ENCODE measurements around the gene ITGA2B.
"Not testable (repeated sequence)": the region's sequence is repeated elsewhere in the genome, so short reads cannot be mapped to it uniquely, and the experiment has no call there.

Gene ITGA2B

DNA sequence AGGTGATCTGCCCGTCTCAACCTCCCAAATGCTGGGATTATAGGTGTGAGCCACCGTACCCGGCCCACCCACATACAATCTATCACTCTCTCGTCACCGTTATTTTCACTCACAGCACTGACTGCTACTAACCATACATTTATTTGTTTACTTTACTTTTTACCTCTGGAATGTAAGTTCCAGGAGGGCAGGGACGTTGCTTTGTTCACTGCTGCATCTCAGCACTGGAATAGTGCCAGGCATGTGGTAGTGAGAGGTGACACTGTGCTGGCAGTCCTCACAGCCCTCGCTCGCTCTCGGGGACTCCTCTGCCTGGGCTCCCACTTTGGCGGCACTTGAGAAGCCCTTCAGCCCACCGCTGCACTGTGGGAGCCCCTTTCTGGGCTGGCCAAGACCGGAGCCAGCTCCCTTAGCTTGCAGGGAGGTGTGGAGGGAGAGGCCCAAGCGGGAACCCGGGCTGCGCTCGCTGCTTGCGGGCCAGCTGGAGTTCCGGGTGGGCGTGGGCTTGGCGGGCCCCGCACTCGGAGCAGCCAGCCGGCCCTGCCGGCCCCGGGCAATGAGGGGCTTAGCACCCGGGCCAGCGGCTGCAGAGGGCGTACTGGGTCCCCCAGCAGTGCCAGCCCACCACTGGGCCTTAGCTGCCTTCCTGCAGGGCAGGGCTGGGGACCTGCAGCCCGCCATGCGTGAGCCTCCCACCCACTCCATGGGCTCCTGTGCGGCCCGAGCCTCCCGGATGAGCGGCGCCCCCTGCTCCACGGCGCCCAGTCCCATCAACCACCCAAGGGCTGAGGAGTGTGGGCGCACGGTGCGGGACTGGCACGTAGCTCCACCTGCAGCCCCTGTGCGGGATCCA is 20.8 kb downstream of the ITGA2B start:
- DNase-seq = not testable (repeated sequence)

DNA sequence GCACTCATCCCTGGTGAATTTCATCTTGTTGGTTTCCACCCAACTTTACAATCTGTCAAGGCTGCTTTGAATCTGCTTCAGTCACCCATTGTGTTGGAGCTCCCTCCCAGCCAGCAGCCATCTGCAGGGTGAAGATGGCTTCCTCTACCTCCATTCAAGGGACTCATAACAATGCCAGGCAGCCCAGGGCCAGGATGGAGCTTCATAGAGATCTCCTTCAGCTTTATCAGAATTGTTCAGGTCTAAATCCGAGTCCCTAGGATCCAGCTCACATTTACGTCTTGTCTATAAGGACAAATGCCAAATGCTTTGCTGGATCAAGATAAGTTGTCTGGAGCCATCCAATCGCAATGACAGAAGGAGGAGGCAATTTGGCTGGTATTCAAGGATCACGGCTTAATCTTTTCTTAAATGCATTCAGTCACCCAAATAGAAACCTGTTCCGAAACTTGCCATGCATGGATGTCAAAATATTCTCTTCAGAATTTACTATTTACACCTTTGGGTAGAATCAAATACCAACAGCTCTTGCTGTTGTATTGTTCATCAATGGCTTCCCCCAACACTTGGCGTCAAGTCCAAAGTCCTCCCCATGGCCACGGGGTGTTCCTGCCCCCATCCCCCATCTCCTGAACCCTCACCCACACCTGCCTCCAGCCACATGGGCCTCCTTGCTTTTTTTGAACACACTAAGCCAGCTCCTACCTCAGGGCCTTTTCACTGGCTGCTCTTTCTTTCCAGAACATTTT is 22.0 kb downstream of the ITGA2B start:
- DNase-seq = no peak

DNA sequence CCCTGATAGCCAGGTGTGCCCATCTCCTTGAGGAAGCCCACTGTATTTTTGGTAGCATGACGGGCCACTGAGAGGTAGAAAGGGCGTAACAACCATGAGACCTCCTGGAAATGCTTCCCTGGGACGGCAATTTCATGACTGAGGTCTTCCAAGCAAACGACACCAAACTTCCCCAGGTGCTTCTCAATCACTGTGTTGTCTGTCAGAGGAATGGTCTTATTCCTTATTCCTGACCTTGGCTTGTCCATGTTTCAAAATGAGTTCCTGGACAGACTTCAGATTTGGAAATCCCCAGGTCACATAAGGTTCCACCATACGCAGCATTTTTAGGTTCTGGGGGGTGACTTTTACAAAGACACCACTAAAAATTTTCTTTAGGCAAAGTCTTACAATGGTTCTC is 24.4 kb downstream of the ITGA2B start:
- not testable (repeated sequence) for DNase-seq

- peak; percentile 80 for DNase-seq
Measured at GRCh38 chr17:44363613-44364159, 25.8 kb downstream of the ITGA2B start, which contains the start of gene FAM171A2. Gene FAM171A2, minus strand, starts transcription at chr17:44363853. Its CDS starts 139 bp downstream, at chr17:44363714.

DNA sequence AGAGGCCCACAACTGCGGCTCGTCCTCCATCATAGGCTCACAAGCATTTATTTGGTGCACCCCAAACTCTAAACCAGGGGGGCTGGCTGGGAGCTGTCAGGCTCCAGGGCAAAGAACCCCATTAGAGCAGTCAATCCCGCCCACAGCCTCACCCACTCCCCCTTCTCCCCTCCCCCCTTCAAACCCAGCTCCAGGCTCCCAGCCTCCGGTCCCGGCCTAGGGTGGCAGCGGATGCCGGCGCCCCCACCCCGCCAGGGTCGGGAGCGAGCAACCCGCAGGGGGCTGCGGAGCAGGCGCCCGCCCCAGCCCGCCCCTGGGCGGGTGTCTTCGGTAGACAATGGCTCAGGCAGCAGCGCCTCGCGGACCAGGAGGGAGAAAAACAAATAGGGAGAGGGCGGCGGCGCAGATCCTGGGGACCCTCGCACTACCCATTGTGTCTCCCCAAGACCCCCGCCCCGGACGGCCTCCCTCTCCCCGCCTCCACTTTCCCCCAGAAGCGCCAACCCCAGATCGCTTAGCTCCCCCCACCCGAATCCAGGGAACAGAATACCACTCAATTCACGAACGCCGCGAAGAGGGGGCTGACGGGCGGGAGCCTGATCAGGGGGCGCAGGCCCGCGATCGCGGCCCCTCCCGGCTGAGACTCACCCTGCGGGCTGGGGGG is 26.4 kb downstream of the ITGA2B start:
- peak; percentile 40 for DNase-seq

GRCh38 chr17:44362459-44362948 is 26.9 kb downstream of the ITGA2B start:
- no peak for DNase-seq

DNA sequence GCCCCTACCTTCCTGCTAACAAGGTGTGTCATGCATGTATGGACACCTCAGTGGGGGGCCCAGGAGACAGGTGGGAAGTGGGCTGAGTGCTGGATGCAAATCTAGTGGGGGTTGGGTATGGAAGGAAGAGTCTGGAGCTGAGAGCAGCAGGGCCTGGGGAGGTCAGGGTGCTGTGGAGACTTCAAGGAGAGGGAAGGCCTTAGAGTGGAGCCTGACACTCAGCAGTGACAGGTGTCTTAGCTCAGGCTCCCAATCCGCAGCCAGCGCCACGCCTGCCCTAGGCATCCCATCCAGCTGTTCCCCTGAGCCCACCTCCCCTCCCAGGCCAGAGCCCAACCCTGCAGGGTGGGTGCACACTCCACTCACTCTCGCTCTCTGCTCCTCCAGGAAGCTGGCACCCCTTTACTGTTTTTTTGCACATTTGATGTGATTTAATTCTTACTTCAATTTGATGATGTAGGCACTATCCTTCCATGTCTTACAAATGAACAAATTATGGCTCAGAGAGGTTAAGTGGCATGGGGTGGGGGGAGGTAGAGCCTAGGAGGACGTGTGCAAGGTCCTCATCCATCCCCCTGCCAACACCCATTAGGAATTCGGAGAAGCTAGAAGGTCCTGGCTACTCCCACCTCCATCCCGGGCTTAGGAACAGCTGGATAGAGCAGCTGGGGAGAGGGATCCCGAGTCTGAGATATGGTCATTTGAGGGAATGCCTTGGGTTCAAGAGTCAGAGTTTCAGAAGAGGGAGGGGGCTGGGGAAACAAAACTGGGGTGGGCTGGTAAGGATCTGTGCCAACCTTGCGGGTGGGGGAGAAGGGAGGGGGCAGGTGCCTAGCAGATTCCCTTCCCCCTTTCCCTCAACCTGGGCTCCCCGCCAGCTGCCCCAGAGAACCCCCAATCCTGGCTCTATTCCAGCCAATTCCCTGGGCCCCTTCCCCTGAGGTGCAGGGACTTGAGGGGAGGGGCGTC is 27.9 kb downstream of the ITGA2B start:
- DNase-seq = no peak

DNA sequence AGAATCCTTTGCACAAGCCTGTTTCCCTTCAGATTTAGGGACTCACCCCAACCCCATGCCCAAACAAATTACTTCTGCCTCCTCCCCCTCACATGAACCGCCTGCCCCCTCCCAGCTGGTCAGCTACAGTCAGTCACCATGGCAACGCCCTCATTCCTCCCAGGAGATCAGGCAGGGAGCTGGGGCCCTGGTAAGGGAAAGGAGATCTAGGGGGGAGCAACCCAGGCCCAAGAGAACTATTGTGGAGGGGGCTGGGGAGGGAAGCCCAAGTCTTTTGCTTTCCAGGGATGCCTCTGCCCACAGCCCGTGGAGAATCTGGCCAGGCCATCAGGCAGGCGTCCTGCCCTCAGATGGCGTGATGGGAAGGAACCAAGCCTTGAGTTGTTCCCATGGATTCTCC is 28.6 kb downstream of the ITGA2B start:
- DNase-seq = no peak

DNA sequence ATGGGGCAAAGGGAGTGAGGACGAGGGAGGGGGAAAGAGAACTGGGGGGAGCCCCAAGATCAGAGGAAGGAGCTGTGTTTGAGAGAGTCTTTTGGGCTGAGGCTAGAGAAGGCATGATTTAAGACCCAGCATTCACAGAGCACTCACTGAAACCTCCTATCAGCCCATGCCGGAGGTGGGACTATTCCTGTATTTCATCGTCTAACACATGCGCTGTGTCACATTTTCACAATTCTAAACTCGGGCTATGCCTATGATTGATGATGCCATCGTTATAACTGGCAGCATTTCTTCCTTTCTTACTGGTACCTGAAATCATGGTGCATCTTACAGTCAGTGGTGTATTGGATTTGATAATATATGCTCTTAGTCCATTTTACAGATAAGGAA is 29.3 kb downstream of the ITGA2B start:
- no peak for DNase-seq

DNA sequence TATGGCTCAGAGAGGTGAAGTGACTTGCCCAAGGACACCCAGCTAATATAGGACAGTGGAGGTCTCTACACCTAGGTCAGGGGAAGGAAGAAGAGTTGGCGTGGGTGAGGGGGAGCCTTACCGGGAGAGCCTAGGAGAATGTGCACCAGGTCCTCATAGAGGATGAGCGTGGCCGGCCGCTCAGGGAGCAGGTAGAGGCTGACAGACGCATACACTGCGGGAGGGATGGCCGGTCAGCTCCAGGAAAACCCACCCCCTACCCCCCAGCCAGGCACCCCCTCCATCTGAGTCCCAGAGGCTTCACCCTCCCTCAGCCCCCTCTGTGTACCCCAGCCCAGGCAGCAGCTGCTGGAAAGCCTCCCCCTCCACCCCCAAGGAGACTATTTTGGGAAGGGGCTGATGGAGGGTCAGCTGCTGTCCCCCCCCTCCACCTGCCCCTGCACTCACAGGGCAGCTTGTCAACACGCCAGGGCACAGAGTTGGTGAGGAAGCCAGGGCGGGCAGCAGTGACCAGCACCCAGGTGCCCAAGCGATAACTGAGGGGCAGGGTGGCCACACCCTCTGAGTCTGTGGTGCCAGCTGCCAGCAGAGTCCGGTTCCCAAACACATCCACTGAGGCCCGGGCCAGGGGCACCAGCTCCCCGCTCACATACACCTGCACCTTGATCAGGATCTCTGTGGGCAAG is 29.8 kb downstream of the ITGA2B start:
- no peak for DNase-seq

DNA sequence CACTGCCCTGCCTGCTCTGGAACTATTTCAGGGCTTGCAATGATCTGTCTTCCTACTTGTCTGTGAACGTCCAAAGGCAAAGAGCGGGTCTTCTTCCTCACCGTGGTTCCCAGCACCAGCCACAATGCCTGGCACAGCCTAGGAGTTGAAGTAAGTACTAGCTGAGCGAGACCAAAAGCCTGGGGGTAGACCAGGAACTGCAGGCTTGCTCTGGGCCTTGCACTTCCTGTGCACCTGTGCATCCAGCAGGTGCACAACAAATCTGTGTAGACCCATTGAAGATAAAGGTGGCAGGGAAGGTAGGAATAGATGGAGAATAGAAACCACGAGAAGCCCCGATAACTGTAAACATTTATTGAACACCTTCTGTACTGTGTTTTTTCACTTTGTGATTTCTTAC is 30.4 kb downstream of the ITGA2B start:
- DNase-seq = peak; percentile 84

DNA sequence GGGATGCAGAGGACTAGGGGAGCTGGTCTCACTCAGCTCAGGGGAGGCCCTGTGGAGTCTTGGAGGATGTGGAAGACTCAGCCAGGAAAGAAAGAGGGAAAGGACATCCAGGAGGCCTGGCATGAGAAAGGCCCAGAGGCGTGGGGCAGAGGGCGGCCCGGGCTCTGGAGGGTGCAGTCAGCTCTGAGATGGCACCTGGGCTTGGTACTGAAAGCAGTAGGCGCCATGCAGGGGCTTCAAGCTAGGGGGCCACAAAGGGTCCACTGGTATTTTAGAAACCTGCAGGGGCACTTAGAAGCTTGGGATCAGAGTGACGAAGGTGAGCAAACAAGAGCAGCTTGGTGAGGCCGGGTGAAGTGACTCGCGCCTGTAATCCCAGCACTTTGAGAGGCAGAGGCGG is 31.4 kb downstream of the ITGA2B start:
- DNase-seq = no peak

GRCh38 chr17:44356241-44356640 is 33.2 kb downstream of the ITGA2B start:
- no peak for DNase-seq

GRCh38 chr17:44355642-44356099 is 33.8 kb downstream of the ITGA2B start:
- no peak for DNase-seq

DNA sequence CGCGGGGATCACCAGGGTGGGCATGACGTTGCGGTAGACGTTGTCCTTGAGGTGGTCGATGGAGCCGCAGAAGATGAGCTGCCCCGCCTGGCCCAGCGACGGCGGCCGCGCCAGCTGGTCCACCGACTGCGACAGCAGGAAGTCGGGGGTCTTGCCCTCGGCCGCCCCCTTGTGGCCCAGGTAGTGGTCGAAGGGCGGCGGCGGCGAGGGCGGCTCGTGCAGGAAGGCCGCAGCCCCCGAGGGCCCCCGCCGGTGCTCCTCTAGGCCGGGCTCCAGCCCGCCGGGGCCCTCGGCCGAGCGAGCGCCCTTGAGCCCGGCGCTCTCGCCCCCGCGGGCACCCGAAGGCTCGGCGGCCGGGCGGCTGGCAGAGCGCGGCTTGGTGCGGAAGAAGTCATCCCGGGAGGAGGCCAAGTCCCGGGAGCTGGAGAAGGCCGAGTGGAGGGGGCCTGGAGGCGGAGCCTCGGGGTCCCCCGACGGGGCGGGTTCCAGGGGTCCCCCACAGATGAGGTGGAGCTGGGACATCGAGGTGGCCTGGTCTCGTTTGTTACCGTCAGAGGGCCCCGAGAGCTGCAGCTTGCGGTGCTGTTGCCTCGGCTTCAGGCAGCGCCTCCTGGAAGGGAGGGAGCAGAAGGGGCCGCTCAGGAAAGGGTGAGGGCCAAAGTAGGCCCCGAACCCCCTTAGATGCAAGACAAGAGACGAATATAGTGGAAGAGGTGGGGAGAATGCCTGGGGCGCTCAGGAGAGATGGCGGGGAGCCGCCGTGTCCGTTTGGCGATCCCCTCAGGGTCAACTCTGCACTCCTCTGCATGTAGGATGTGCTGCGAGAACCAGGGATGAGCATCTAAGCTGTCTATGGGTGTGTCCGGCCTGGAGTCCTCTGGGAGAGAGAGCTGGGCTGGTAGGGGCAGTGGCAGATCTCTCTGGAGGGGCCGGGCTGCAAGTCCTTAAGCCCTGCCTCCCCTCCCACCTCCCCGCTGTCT is 34.6 kb downstream of the ITGA2B start:
- peak; percentile 67 for DNase-seq

GRCh38 chr17:44353672-44354331 is 35.6 kb downstream of the ITGA2B start:
- peak; percentile 44 for DNase-seq

DNA sequence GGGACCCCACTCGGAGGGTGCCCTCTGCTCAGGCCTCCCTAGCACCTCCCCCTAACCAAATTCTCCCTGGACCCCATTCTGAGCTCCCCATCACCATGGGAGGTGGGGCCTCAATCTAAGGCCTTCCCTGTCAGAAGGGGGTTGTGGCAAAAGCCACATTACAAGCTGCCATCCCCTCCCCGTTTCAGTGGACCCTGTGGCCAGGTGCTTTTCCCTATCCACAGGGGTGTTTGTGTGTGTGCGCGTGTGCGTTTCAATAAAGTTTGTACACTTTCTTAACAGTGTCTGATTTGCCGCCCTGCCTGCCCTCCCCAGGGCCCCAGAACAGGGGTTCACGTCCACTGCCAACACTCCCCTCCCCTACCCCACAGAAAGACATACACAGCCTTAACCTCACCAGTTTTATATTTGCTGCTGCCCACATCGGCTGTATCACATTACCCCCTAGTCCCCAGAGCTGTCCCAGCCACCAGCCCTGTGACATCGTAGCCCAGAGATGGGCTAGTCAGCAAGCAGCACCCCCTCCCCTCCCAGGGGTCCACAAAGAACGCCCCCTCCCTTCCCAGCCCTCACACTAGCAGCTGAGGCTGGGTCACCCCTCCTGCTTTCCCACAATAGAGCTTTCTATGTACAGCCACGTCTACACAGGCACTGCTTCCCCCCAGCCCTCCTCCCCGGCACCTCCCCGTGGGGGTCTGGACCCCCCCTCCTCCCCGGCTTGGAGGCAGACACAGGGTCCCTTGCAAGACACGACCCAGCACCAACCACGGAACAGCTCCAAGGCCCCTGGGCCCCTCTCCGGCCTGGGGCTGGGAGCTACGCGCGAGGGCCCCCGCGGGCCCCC is 36.4 kb downstream of the ITGA2B start:
- no peak for DNase-seq

Measured in RPMI8226 (cell line).